Right renal cortex interstitium (tissue), 3 donors: Measurements from ENCODE around the gene OR8I2. TPM values are rescaled to one million over a fixed set of nuclear protein-coding genes. Genes with fewer than 3 reads are reported as not detected.
"Not testable (repeated sequence)": the region's sequence is repeated elsewhere in the genome, so short reads cannot be mapped to it uniquely, and the experiment has no call there.

Experiments used
- DNase-seq, 3 donors: peaks; one replicate each; pipeline ENCODE4 v3.0.0-alpha.2; 2013; ENCODE audit warnings: low read depth in 3 of 3, low spot score in 2 of 3
- polyA plus RNA-seq, 3 donors: library from polyadenylated mRNA; unstranded; fragments of 120-200 nt; gene quantifications; one replicate each; pipeline ENCODE4 v1.2.1, GENCODE V29; 2013; ENCODE audit not compliant: insufficient read length in 3 of 3

Gene OR8I2
- polyA plus RNA-seq: not detected

- no peak for DNase-seq
These were observed at the start of gene OR8I2 for GRCh38 chr11:56093008-56093407. TSS of gene OR8I2 (plus strand) at chr11:56093308. CDS start at chr11:56093308, 0 bp downstream.

- no peak for DNase-seq
These were observed 47.6 kb upstream of the OR8I2 start for GRCh38 chr11:56045538-56045937.

- no peak for DNase-seq
These were observed 44.6 kb upstream of the OR8I2 start for GRCh38 chr11:56048480-56048879.

- DNase-seq: no peak
These were observed 43.6 kb upstream of the OR8I2 start for GRCh38 chr11:56049487-56049886.

GRCh38 chr11:56056366-56056765 is 36.7 kb upstream of the OR8I2 start:
- DNase-seq: not testable (repeated sequence)

GRCh38 chr11:56057661-56058237 is 35.4 kb upstream of the OR8I2 start:
- DNase-seq: not testable (repeated sequence)

GRCh38 chr11:56058260-56058780 is 34.8 kb upstream of the OR8I2 start:
- not testable (repeated sequence) for DNase-seq

GRCh38 chr11:56066980-56067379 is 26.1 kb upstream of the OR8I2 start:
- no peak for DNase-seq

- no peak for DNase-seq
These were observed 3.4 kb upstream of the OR8I2 start for GRCh38 chr11:56089697-56090096.

GRCh38 chr11:56103210-56103737 is 10.2 kb downstream of the OR8I2 start, which contains the start of gene OR8H2:
TSS of gene OR8H2 (plus strand) at chr11:56103687. CDS start at chr11:56105043, 1,356 bp downstream.
- no peak for DNase-seq

- DNase-seq: no peak
These were observed 29.0 kb downstream of the OR8I2 start, which contains the start of gene OR8H3 for GRCh38 chr11:56122073-56122472. TSS of gene OR8H3 (plus strand) at chr11:56122373. CDS start at chr11:56122373, 0 bp downstream.

GRCh38 chr11:56140151-56140661 is 47.1 kb downstream of the OR8I2 start, which contains the start of gene OR8J3:
TSS of gene OR8J3 (minus strand) at chr11:56140201. CDS start at chr11:56137718, 2,483 bp downstream.
- DNase-seq: no peak

- DNase-seq: not testable (repeated sequence)
These were observed 50.6 kb downstream of the OR8I2 start for GRCh38 chr11:56143681-56144080.

Other genes with a start within 250 kb of the OR8I2 start
- not detected for gene TRIM51, start 210.0 kb upstream of the OR8I2 start, polyA plus RNA-seq
- gene OR5W2, start 178.7 kb upstream of the OR8I2 start, polyA plus RNA-seq: not detected
- not detected for gene OR5I1, start 156.9 kb upstream of the OR8I2 start, polyA plus RNA-seq
- not detected for gene OR10AG1, start 123.4 kb upstream of the OR8I2 start, polyA plus RNA-seq
- gene OR5F1, start 98.7 kb upstream of the OR8I2 start, polyA plus RNA-seq: not detected
- gene OR5AS1, start 65.7 kb upstream of the OR8I2 start, polyA plus RNA-seq: under 1 TPM; 0.03 to 0.04 (median 0.03) TPM
- under 1 TPM in 1 of 3 donors, not detected in 2; 0.04 TPM for gene OR8H2, start 10.4 kb downstream of the OR8I2 start, polyA plus RNA-seq
- not detected for gene OR8H3, start 29.1 kb downstream of the OR8I2 start, polyA plus RNA-seq
- gene OR8J3, start 46.9 kb downstream of the OR8I2 start, polyA plus RNA-seq: not detected
- gene OR8K5, start 67.0 kb downstream of the OR8I2 start, polyA plus RNA-seq: not detected
- not detected for gene OR5J2, start 83.3 kb downstream of the OR8I2 start, polyA plus RNA-seq
- gene OR5T2, start 140.9 kb downstream of the OR8I2 start, polyA plus RNA-seq: not detected
- not detected for gene OR5T3, start 158.9 kb downstream of the OR8I2 start, polyA plus RNA-seq
- gene OR5T1, start 180.8 kb downstream of the OR8I2 start, polyA plus RNA-seq: not detected
- gene OR8H1, start 198.9 kb downstream of the OR8I2 start, polyA plus RNA-seq: not detected
- gene OR8K3, start 221.8 kb downstream of the OR8I2 start, polyA plus RNA-seq: not detected